Activated T-helper 1 cell treated with anti-CD3 and anti-CD28 coated beads, Interleukin-12 subunit alpha, Interleukin-12 subunit beta, Interleukin-2, Interleukin-4 antibody, amounts not matched to agents 30 ng/mL and 10 ng/mL and 1 ng/mL, durations not matched to agents 14 hours and 24 hours and 36 hours (primary cell): ENCODE data around the gene ADH5. TPM values are rescaled to one million over a fixed set of nuclear protein-coding genes. Genes with fewer than 3 reads are reported as not detected.
"Not testable (repeated sequence)": the region's sequence is repeated elsewhere in the genome, so short reads cannot be mapped to it uniquely, and the experiment has no call there.

ENCODE experiments used
- DNase-seq: peaks from one replicate; pipeline ENCODE4 v3.0.0; 2021; ENCODE audit warnings: low spot score
- H3K27ac Mint-ChIP-seq: one replicate; pipeline ENCODE4 v1.8.0; 2021; ENCODE audit warnings: mild to moderate bottlenecking, mixed read lengths
- H3K27me3 Mint-ChIP-seq: one replicate; pipeline ENCODE4 v1.8.0; 2022; ENCODE audit warnings: mild to moderate bottlenecking, moderate library complexity, mixed read lengths; ENCODE audit not compliant: insufficient read depth
- H3K36me3 Mint-ChIP-seq: one replicate; pipeline ENCODE4 v1.8.0; 2021; ENCODE audit warnings: low read depth, mixed read lengths
- H3K4me1 Mint-ChIP-seq: one replicate; pipeline ENCODE4 v1.8.0; 2021; ENCODE audit warnings: low read depth, mixed read lengths
- H3K4me3 Mint-ChIP-seq: one replicate; pipeline ENCODE4 v1.8.0; 2021; ENCODE audit warnings: mild to moderate bottlenecking, moderate library complexity, mixed read lengths
- H3K9me3 Mint-ChIP-seq: one replicate; pipeline ENCODE4 v1.8.0; 2021; ENCODE audit warnings: mixed read lengths
- intact Hi-C: fragments of 100-400 bp; cut with micrococcal nuclease; formaldehyde crosslinking; loops from one replicate; pipeline ENCODE4 v1.15.1; 2024
- total RNA-seq: library from RNA; stranded (reverse); gene quantifications from 2 replicates; pipeline ENCODE4 v1.2.3, GENCODE V29; 2022

The ADH5 gene
- total RNA-seq, 1 donor from 2014 or later, result 68.8 TPM

DNA sequence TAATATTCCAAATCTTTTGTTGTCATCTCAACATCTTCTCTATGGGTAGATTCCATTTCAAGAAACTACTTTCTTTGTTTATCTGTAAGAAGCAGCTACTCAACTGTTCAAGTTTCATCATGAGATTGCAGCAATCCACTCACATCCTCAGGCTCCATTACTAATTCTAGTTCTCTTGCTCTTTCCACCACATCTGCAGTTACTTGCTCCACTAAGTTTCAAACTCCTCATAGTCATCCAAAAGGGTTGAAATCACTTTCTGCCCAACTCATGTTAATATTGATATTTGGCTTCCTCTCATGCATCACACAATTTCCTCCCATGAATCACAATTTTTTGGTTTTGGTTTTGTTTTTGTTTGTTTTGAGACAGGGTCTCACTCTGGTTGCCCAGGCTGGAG, 35.7 kb downstream of the ADH5 start:
- no peaks in the 10 kb centered on the region for H3K27me3 Mint-ChIP-seq
- intact Hi-C loops, result no loop called here
- H3K36me3 Mint-ChIP-seq, result peaks cover 42% of the 10 kb centered on the region
- H3K9me3 Mint-ChIP-seq, result no peaks in the 10 kb centered on the region
- DNase-seq, result no peak
- no peak overlapping the region for H3K4me3 Mint-ChIP-seq
- H3K4me1 Mint-ChIP-seq, result peaks cover 49% of the 10 kb centered on the region
- H3K27ac Mint-ChIP-seq, result peak overlapping the region; percentile 77

DNA sequence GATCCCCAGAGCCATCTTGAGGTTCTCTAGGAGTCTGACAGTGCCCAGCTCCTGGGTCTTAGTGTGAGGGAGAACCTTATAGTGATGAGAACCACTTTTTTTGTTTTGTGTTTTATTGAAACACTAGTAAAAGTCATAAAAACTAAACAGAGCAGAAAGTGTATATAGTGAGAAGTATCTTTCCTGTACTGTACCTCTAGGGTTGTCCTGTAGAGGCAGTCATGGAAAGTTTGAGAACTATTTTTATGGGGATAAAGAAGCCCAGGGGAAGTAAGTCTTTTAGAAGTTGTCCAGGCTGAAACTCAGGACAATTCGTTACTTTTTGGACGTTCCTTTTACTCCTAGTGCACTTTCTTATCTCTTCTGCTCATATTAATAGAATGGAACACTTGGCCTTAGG, 40.9 kb downstream of the ADH5 start:
- Mint-ChIP-seq H3K4me3 (no peak overlapping the region), H3K9me3 (peaks cover 3% of the 10 kb centered on the region), H3K4me1 (peaks cover 33% of the 10 kb centered on the region), H3K36me3 (peaks cover 53% of the 10 kb centered on the region), H3K27ac (peak overlapping the region; percentile 15), H3K27me3 (no peaks in the 10 kb centered on the region)
- intact Hi-C loops, result no loop called here
- DNase-seq, result no peak

DNA sequence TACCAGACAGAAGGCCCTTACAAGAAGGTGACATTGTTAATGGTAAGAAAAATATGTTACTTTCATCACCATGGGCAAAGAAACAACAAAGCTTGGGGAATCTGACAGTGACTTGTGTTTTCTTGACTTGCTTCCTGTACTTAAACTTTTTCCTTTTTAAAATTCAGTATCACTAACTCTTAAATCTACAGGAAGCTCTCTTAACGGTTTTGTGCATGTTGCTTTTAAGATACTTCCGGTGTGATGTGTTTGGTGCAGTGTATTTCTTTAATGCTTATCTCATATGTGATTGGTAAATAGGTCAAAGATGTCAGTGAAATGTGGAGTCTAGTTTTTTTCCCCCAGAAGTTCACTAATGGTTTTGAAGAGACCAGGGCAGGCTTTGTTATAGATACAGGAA, 45.2 kb downstream of the ADH5 start:
- Mint-ChIP-seq H3K27me3 (no peaks in the 10 kb centered on the region), H3K36me3 (peaks cover 44% of the 10 kb centered on the region), H3K4me1 (peaks cover 19% of the 10 kb centered on the region), H3K27ac (peak overlapping the region; percentile 80), H3K9me3 (peaks cover 5% of the 10 kb centered on the region), H3K4me3 (peak overlapping the region; percentile 43)
- DNase-seq, result no peak
- intact Hi-C loops, result loop anchor here (2.0 kb wide), 1 partner anchor 47 kb away; no protein-coding TSS in a partner anchor

DNA sequence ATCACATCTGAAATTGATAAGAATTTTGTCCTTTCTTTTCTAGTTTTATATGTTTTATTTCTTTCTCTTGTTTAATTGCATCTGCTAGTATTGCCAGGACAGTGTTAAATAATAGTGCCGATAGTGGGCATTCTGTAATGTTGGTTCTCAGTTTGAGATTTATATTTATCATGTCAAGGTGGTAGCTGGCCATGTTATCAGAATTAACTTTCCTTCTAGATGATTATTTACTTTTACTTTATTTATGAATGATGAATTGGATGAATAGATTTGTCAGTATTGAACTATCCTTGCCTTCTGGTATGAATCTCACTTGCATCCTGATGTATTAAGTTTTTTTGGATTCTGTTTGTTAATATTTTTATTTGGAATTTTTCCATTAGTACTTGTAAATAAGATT, 50.4 kb downstream of the ADH5 start:
- DNase-seq, result no peak
- peaks cover 11% of the 10 kb centered on the region for H3K4me1 Mint-ChIP-seq
- H3K27ac Mint-ChIP-seq, result no peak overlapping the region
- no peaks in the 10 kb centered on the region for H3K27me3 Mint-ChIP-seq
- intact Hi-C loops, result no loop called here
- no peak overlapping the region for H3K4me3 Mint-ChIP-seq
- H3K36me3 Mint-ChIP-seq, result peaks cover 43% of the 10 kb centered on the region
- peaks cover 16% of the 10 kb centered on the region for H3K9me3 Mint-ChIP-seq

DNA sequence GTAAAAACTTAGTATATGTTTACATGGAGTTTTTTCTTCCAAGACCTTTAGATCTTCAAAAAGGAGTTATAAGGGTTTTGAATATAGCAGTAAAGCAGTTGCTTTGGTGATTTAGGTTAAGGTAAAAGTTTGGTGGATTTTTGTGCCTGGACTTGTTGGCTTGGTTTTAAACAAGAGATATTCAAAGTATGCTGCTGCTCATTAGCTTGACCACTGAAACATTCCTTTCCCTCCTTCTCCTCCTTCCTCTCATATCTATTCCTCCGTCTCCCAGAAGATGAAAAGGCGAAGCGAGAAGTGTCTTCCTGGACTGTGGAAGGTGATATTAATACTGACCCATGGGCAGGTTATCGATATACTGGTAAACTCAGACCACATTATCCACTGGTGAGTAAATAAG, 54.6 kb downstream of the ADH5 start:
- Mint-ChIP-seq H3K9me3 (peaks cover 16% of the 10 kb centered on the region), H3K27ac (no peak overlapping the region), H3K27me3 (no peaks in the 10 kb centered on the region), H3K36me3 (peaks cover 35% of the 10 kb centered on the region), H3K4me3 (no peak overlapping the region), H3K4me1 (peaks cover 23% of the 10 kb centered on the region)
- DNase-seq, result no peak
- intact Hi-C loops, result no loop called here

DNA sequence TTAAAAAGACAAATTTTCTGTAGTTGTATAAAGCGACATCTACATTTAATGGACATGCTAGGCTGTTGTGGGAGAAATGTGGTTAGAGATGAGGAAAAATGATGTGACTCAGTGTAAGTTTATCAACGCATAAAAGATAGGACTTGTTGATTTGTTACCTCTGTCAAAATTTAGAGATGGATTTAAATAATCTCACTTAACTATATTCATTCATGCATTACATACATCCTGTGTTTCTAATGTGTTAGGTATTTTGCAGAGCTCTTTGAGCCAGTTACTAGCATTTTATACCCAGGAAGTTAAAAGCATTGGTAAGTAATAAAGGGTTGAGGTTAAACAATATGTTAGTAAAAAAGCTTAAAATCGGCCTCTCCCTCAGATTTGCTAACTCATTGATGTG, 58.7 kb downstream of the ADH5 start:
- no peak overlapping the region for H3K4me3 Mint-ChIP-seq
- DNase-seq, result no peak
- H3K27ac Mint-ChIP-seq, result no peak overlapping the region
- H3K27me3 Mint-ChIP-seq, result no peaks in the 10 kb centered on the region
- intact Hi-C loops, result no loop called here
- H3K4me1 Mint-ChIP-seq, result peaks cover 23% of the 10 kb centered on the region
- H3K9me3 Mint-ChIP-seq, result no peaks in the 10 kb centered on the region
- H3K36me3 Mint-ChIP-seq, result peaks cover 16% of the 10 kb centered on the region

DNA sequence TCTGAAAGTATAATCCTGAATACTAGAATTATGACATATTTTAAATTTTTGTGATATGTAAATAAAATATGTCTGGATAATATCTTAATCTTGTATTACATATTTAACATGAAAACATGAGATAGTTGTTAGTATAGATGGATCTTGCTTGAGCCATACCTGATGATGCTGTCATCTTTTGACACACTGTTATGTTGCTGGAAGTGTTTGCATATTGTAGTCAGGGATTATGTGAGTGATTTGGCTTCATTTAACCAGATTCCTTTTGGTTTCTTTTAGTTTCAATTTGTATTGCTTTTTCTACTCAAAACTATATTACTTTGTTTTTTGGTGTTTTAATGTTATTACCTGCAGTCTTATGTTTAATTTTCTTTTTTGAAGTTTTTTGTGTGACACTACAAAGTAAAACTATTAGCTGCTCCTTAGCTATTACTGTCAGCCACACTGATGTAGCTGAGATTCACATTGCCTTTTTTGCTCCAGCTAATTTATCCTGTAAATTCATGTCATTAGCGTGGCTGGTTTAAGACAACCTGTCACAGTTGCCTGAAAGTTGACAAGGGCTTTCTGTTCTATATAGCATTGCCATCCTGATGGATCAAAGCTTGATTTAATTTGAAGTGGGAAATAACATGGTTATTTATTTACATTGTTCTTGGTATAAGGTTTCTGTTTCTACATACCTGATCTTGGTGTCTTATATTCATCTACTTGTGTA, 59.4 kb downstream of the ADH5 start:
- Mint-ChIP-seq H3K4me1 (peaks cover 29% of the 10 kb centered on the region), H3K9me3 (no peaks in the 10 kb centered on the region), H3K27me3 (no peaks in the 10 kb centered on the region), H3K27ac (no peak overlapping the region), H3K4me3 (no peak overlapping the region), H3K36me3 (peaks cover 16% of the 10 kb centered on the region)
- intact Hi-C loops, result no loop called here
- DNase-seq, result no peak

DNA sequence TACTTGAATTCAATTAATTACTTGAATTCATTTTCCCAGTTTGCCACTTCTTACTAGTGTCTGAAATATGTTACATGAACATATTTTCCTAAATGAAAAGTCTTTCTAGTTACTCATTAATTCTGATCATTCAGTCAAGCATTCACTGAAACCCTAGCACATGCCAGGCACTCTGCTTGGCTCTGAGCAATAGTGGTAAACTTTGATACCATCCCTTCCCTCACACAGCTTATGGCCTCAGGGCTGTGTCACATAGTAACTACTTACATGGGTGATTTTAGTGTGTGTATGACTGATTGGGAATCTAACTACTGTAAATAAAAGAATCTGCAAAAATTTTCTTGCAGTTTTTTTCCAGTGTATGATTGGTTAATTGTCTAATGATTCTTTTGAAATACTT, 60.4 kb downstream of the ADH5 start:
- Mint-ChIP-seq H3K4me3 (no peak overlapping the region), H3K4me1 (peaks cover 39% of the 10 kb centered on the region), H3K36me3 (peaks cover 10% of the 10 kb centered on the region), H3K27me3 (no peaks in the 10 kb centered on the region), H3K27ac (no peak overlapping the region), H3K9me3 (no peaks in the 10 kb centered on the region)
- intact Hi-C loops, result no loop called here
- DNase-seq, result no peak

DNA sequence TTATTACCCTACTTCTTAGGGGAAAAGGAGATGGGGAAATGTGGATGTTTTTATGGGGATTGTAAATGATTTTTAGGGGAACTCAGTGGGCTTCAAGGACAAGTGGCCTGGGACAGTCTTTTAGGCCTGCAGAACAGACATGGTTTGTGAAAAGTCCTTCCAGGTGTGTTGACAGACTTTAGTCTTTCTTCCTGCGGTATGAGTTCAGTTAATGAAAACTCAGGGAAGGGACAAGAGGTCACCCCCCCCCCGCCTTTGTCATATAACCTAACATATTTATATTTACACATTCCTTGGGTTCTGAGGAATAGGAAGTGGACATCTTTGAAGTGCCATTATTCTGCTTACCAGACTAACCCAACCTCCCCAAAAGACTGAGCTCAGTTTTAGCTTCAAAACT, 61.3 kb downstream of the ADH5 start:
- no peak overlapping the region for H3K27ac Mint-ChIP-seq
- intact Hi-C loops, result no loop called here
- peaks cover 39% of the 10 kb centered on the region for H3K4me1 Mint-ChIP-seq
- no peak for DNase-seq
- no peaks in the 10 kb centered on the region for H3K9me3 Mint-ChIP-seq
- no peak overlapping the region for H3K4me3 Mint-ChIP-seq
- no peaks in the 10 kb centered on the region for H3K27me3 Mint-ChIP-seq
- H3K36me3 Mint-ChIP-seq, result peaks cover 10% of the 10 kb centered on the region

DNA sequence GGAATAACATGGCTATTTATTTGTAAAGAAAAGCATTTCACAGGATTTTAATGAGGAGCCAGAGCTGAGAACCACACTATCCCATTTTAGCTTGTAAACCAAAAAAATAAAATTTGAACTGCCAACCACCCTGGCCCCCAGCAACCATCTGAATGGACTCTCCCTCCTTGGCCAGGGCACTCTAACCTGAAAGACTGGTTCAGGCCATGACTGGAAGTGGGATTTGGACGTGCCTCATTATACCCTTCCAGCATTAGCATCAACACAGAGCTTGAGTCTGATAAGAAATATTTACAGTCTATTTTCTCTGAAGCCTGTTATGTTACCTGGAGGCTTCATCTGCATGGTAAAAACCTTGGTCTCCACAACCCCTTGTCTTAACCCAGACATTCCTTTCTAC, 63.1 kb downstream of the ADH5 start:
- H3K36me3 Mint-ChIP-seq, result peaks cover 16% of the 10 kb centered on the region
- H3K9me3 Mint-ChIP-seq, result peaks cover 13% of the 10 kb centered on the region
- H3K27me3 Mint-ChIP-seq, result no peaks in the 10 kb centered on the region
- peaks cover 32% of the 10 kb centered on the region for H3K4me1 Mint-ChIP-seq
- H3K27ac Mint-ChIP-seq, result no peak overlapping the region
- DNase-seq, result no peak
- intact Hi-C loops, result no loop called here
- no peak overlapping the region for H3K4me3 Mint-ChIP-seq

DNA sequence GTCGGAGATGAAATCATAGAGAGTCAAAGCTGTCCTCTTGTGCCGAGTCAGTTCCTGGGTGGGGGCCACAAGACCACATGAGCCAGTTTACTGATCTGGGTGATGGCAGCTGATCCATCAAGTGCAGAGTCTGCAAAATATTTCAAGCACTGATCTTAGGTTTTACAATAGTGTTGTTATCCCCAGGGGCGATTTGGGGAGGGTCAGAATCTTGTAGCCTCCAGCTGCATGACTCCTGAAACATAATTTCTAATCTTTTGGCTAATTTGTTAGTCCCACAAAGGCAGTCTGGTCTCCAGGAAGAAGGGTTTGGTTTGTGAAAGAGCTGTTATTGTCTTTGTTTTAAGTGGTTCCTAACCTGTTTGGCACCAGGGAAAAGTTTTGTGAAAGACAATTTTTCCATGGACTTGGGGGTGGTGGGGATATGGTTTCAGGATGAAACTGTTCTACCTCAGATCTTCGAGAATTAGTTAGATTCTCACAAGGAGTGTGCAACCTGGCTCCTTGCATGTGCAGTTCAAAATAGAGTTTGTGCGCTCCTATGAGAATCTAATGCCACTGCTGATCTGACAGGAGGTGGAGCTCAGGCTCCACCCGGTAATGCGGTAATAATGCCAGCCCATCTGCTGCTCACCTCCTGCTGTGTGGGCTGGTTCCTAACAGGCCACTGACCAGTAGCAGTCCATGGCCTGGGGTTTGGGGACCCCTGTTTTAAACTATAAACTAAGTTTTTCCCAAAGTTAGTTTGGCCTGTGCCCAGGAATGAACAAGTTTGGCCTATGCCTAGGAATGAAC, 63.9 kb downstream of the ADH5 start:
- H3K4me1 Mint-ChIP-seq, result peaks cover 23% of the 10 kb centered on the region
- intact Hi-C loops, result no loop called here
- H3K9me3 Mint-ChIP-seq, result peaks cover 22% of the 10 kb centered on the region

DNA sequence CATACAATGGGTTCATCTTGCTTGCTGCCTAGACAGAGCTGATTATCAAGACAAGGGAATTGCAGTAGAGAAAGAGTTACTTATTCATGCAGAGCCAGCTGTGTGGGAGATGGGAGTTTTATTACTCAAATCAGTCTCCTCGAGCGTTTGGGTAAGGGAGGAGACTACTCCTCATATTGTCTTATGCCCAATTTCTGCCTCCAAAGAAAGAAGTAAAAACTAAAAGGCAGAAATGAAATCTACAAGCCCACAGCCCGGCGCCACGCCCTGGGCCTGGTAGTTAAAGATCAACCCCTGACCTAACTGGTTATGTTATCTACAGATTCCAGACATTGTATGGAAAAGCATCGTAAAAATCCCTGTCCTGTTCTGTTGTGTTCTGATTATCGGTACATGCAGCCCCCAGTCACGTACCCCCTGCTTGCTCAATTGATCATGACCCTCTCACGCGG, 64.8 kb downstream of the ADH5 start:
- peaks cover 17% of the 10 kb centered on the region for H3K4me1 Mint-ChIP-seq
- H3K27me3 Mint-ChIP-seq, H3K27ac Mint-ChIP-seq, intact Hi-C loops, DNase-seq, H3K4me3 Mint-ChIP-seq: not testable (repeated sequence)
- H3K36me3 Mint-ChIP-seq, result peaks cover 27% of the 10 kb centered on the region
- H3K9me3 Mint-ChIP-seq, result peaks cover 30% of the 10 kb centered on the region

More for the DNA sequence above, 63.9 kb downstream of the ADH5 start:
- H3K27me3 Mint-ChIP-seq, result no peaks in the 10 kb centered on the region
- no peak for DNase-seq
- peaks cover 18% of the 10 kb centered on the region for H3K36me3 Mint-ChIP-seq
- H3K27ac Mint-ChIP-seq, result no peak overlapping the region
- H3K4me3 Mint-ChIP-seq, result no peak overlapping the region

DNA sequence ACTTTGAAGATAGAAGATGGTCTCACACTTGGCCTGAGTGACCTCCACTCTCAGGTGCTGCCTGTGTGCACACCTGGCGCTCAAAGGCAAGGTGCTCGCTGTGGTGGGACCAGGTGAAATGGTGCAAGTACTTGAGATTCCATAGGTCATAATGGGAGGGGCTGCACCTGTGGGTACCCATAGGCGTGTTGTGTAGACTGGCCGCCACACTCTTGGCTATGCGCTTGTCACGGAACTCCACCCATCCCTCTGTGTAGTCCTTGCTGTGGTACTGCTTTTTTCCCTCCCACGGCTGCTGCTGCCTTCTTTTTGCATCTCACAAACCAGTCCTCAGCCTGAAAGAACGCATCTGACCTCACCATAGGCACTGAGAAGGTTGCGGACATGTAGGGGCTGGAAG, 66.0 kb downstream of the ADH5 start:
- H3K9me3 Mint-ChIP-seq, result peaks cover 33% of the 10 kb centered on the region
- H3K4me1 Mint-ChIP-seq, result peaks cover 17% of the 10 kb centered on the region
- intact Hi-C loops, result no loop called here
- peaks cover 31% of the 10 kb centered on the region for H3K36me3 Mint-ChIP-seq
- H3K27ac Mint-ChIP-seq, result no peak overlapping the region
- no peak for DNase-seq
- H3K4me3 Mint-ChIP-seq, result no peak overlapping the region
- no peaks in the 10 kb centered on the region for H3K27me3 Mint-ChIP-seq
